NCI-H146 treated with DMSO at 0.1 percent for 48 hours (cell line): ENCODE data around the gene CLIP3.
"Not testable (repeated sequence)": the region's sequence is repeated elsewhere in the genome, so short reads cannot be mapped to it uniquely, and the experiment has no call there.

ENCODE experiments used
- DNase-seq: peaks from one replicate; lab custom pipeline; 2025; ENCODE audit not compliant: unreplicated experiment; lab: John Stamatoyannopoulos, UW

Gene CLIP3

DNA sequence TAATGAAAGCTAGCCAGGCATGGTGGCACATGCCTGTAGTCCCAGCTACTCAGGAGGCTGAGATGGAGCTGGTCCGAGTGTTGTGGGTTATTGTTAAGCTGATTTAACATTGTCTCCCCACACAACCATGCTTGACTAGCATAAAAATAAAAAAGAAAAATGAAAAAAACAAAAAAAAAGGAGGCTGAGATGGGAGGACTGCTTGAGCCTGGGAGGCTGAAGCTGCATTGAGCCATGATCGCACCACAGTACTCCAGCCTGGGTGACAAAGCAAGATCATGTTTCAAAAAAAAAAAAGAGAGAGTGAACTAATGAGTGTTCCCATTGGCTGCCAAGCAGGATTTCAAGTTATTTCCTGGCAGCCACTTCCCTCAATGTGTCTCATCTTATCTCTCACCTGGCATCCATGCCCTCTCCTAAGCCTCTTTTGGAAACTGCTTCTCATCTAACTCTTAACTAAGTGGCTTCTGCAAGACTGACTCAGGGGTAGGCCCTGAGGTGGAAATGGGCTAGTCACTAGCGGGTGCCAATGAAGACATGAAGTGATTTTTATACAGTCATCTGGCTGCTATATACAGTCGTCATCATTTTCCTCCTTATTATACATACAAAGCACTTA is 16.5 kb upstream of the CLIP3 start:
- no peak for DNase-seq

DNA sequence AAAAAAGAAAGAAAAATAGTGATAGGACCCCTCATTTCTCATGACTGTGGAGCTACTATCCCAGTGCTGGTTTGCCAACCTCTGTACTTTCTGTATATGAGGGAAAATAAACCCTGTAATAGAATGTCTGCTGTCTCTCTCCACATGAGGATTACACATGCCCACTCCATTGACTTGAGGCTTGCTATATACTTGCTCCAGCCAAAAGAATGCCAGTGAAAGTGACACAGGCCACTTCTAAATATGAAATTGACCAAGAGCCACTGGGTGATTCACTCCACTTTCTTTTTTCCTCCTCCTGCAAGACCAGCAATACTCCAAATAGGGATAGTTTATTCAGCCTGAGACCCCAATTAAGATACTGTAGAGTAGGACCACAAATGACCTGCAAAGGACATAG is 15.2 kb upstream of the CLIP3 start:
- no peak for DNase-seq

DNA sequence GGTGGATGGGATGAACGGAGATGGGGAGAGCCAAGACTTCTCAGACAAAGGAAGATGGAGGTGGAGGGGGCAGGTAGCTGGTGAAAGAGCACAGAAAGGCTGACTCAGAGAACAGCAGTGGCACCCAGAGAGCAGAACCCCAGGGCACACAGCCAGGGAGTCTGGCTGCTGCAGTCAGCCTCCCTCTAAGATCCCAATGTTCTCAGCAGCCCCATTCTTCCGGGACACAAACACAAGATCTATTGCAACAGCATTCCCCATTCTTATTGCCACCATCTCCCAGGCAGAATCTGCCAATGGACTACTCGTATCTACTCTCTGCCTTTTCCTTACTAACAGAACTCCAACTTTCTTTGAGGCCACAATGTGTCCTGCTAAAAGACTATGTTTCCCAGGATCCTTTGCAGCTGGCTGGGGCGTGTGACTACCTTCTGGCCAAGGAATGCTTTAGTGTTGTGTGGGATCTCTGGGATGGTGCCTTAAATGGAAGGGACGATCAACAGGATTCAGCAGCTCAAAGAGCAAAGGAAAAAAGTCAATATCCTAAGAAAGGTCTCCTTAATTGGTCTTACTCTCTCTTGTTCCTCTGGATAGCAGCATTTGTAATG is 13.9 kb upstream of the CLIP3 start:
- DNase-seq, result no peak

DNA sequence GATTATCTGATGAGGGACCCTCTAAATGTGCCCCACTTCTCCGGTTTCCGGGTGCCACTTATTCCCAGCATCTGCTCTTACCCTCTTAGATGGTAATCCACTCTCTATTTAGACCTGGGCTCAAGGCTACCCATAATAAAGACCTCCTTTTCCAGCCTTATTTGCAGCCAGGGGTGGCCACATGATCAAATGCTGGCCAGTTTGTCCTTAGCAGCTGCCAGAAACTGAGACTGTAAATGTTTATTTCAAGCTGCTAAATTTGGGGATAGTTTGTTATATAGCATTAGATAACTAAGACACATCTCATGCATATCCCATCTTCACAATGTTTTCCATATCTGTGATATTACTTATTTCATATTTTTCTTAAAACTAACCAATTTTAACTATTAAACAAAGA is 11.3 kb upstream of the CLIP3 start:
- DNase-seq, result no peak

DNA sequence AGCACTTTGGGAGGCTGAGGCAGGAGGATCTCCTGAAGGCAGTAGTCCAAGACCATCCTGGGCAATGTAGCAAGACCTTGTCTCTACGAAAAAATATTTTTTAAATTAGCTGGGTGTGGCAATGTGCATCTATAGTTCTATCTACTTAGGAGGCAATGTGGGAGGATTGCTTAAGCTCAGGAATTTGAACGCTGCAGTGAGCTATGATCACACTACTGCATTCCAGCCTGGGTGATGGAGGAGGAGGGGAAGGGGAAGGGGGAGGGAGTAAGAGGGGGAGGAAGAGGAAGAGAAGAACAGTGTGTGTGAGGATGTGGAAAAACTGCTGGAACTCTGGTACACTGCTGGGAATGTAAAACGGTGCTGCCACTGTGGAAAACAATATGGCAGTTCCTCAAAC is 9.2 kb upstream of the CLIP3 start:
- DNase-seq, result no peak

DNA sequence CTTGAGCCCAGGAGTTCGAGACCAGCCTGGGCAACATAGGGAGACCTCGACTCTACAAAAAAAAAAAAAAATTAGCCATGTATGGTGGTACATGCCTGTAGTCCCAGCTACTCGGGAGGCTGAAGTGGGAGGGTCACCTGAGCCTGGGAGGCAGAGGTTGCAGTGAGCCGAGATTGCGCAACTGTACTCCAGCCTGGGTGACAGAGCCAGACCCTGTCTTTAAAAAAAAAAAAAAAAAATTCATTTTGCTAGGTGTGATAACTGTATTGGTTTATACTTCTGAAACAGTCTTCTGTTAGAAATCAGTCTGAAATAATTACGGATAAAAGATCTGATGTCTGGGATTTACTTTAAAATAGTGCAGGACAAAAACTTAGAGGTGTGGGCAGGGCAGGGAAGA is 8.4 kb upstream of the CLIP3 start:
- not testable (repeated sequence) for DNase-seq

DNA sequence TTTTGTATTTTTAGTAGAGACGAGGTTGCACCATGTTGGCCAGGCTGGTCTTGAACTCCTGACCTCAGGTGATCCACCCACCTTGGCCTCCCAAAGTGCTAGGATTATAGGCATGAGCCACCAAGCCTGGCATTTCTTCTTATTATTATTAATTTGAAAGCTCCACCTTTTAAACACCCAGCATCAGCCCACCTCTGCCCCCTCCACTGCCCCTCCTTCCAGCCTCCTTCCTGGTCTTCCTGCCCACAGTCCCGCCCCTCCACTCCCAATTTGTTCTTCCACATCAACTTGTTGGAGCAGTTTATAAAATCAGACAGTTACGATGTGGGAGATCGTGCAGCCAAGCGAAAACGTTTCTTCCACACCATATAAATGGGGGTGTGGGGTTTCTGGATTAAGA is 7.8 kb upstream of the CLIP3 start:
- DNase-seq, result no peak

DNA sequence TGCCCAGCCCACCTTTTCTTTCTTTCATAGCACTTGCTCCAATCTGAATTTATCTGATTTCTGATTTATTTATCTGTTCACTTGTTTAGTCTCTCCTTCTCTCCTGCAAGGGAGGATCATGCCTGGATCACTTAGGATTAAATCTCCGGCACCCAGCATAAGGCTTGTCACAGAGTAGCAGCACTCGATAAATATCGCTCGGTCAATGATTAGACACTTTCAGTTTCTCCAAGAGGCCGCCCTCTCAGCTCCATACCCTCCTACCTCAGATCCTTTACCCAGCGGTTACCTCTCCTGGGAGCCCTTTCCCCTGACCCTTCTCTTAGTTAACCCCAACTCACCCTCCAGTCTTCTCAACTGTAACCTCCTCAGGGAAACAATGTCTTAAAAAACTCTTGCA is 1.4 kb downstream of the CLIP3 start:
- DNase-seq, result no peak

DNA sequence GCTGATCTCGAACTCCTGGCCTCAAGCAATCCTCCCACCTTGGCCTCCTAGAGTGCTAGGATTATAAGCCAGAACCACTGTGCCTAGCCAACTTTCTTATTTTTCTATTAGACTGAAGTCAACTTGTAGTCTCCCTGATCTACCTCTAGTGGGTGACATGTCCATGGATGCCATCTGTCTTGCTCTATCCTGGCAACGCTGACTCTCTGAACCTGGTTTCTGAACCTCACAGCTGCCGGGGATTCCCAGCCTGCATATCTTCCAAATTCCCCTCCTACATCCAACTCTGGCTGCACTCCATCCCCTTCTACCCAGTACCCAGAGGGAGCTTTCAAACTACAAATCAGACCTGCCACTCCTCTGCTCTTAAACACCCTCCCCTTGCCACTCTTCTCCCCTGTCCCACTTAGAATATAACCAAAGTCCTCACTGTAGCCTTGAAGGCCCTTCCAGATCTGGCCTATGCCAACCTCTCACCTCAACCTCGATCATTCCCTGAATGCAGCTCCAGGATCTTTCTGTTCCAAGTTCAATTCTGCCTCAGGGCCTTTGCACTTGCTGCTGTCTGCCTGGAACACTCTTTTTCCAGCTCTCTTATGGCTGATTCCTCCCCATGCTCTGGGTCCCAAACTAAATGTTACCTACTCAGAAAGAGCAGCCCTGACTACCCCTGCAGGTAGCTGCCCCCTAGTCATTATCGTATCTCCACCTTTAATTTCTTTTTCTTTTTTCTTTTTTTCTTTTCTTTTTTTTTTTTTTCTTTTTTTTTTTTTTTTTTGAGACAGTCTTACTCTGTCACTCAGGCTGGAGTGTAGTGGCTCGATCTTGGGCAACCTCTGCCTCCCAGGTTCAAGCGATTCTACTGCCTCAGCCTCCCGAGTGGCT is 2.2 kb downstream of the CLIP3 start:
- no peak for DNase-seq

DNA sequence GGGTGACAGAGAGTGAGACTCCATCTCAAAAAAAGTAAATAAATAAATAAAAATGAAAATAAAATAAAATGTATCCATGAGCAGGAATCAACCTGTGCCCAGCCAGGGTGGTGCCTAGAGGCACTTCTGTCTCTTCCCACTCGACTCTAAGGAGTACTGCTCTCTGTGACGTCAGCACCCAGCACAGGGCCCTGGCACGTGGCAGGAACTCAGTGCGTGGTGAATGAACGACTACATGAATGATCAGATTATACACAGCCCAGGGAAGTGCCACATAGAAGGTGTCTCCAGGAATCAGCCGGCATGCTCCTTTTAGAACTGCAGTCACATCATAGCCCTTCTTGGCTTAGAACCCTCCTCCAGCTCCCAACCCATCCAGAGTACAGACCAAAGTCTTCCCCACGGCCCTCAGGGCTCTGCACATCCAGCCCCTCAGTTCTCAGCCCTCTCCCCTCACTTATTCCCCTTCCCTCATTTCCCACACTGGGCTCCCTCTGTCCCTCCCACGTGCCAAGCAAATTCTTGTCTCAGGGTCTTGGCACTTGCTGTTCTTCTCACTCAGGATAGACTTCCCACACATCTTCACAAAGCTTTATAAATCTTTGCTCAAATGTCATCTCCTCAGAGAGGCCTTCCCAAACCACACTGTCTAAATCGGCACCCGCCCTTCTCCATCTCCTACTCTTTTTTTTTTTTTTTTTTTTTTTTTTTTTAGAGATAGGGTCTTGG is 4.2 kb downstream of the CLIP3 start:
- no peak for DNase-seq

DNA sequence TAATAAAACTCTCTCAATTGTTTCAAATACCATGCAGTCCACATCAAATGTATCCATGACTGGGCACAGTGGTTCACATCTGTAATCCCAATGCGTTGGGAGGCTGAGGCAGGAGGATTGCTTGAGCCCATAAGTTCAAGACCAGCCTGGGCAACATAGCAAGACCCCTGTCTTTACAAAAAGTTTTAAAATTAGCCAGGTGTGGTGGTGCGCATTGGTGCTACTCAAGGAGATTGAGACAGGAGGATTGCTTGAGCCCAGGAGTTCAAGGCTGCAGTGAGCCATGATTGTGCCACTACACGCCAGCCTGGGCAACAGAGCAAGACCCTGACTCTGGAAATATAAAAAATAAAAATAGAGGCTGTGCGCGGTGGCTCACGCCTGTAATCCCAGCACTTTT is 5.0 kb downstream of the CLIP3 start:
- no peak for DNase-seq

DNA sequence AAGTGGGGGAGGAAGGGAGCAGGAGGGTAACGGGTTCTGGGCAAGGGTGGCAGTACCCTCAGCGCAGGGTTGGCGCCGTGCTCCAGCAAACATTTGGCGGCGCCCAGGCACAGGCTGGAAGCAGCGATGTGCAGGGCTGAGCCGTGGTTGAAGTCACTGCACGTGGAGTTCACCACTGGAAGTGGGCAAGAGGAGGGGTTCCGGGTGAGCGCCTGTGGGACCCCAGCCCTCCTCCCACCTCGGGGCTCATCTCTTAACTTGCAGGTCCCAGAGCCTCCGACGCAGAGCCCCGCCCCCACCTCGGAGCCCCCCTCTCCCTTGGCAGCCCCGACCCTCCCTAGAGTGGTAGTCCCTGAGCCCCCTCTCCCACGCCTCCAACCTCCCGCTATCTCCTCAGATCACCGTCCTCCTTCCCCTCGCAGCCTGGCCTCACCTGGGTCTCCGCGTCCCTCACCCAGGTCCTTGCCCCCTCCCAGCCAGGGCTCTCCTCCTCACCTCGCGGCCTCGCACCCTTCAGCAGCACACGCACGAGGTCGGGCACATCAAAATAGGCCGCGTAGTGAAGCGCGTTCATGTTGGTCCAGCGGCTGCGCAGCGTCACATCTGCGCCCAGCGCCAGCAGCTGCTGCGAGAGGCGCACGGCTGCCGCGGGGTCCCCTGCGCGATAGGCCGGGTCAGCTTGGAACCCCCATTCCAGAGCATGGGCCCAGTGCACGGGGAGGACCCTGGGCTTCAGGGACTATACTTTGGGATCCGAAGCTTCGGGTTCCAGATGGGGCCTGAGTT is 6.4 kb downstream of the CLIP3 start:
- no peak for DNase-seq

DNA sequence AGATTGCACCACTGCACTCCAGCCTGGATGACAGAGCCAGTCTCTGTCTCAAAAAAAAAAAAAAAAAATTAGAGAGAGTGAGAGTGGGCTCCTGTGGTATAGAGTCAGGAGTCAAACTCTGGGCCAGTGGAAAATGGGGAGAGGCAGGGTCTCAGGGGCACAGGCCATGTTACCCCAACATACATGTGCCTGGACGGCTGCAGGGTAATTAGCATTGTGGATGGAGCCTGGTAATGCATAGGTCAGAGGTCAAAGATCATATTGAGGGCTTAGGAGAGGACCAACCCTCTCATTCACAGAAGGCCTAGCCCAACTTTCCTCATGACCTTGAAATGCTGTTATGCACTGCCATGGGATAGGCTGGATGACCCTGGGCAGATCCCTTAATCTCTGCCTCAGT is 7.1 kb downstream of the CLIP3 start:
- DNase-seq, result no peak

DNA sequence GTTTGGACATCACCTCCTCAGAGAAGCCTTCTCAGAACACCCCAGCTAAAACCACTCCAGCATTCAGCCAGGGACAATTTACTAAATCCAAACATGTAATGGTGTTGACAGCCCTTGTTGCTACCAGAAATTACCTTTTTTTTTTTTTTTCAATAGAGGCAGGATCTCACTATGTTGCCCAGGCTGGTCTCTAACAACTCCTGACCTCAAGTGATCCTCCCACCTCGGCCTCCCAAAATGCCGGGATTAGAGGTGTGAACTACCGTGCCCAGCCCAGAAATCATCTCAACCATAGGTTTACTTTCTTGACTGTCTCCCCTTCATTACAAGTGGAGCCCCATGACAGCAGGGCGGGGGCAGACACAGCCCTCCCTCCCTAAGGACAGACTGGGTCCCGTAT is 9.2 kb downstream of the CLIP3 start:
- DNase-seq, result no peak

DNA sequence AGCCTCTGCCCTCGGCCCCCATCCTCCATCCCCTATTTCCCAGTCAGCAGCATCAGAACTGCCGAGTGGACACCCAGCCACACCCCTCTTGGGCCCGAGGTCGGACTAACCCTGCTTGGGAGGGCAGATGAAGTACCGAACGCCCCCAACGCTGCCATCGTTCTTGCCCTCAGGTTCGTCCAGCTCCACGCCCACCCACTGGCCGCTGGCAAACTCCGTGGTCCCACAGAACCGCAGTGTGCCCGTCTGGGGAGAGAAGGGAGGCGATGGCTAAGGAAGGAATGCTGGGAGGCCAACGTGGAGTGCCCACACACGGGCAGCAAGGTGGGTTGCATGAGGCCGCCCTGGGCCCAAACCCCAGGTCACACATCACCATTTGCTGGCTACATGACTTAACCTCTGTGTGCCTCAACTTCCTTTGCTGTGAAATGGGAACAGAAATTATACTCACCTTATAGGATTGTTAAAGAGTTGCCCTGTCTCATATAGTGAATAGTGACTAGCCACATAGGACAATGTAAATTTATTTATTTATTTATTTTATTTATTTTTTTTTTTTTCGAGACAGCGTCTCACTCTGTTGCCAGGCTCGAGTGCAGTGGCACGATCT is 13.5 kb downstream of the CLIP3 start:
- no peak for DNase-seq

DNA sequence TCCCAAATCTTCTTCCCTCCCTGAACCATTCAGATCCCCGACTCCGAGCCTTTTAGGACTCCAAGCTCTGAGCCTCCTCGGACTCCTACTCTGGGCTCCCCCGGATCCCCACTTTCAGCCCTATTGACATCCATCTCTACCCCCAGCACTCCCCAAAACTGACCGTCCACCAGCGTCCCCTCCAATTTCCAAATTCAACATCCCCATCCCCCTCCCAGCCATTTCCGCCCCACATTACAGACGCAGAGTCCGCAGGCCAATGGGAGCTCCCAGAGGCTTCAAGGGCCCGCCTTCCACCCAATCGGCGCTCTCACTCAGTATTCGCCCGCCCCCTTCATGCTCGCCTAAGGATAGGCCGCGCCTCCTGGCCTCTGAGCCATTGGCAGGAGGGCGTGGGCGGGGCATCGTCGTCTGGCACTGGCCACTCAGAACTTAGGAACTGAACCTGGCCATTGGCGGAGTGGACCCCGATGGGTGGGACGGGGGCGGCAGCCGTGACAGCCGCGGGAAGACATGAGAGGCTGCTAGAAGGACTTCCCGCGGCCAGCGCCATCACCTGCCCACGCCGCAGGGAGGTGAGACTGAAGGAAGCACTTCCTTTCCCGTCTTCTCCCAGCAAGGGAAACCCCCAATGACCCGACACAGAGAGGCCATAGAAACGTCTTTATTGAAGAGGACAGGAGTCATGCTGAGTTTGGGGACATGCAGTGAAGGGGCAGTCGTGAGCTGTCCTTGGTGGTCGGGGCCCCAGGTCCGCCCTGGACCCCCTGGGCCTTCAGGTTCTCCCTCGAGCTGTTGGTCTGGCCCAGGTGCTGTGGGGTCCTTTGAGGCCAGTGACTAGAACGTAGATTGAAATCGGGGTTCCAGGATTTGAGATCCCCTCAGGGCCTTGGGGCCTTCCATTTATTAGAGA is 18.4 kb downstream of the CLIP3 start, which contains the start of gene ALKBH6:
TSS of gene ALKBH6 (minus strand) at position 202 of the 913 bp plus-strand sequence. CDS start 816 bp downstream, outside the sequence.
- DNase-seq, result peak; percentile 100

DNA sequence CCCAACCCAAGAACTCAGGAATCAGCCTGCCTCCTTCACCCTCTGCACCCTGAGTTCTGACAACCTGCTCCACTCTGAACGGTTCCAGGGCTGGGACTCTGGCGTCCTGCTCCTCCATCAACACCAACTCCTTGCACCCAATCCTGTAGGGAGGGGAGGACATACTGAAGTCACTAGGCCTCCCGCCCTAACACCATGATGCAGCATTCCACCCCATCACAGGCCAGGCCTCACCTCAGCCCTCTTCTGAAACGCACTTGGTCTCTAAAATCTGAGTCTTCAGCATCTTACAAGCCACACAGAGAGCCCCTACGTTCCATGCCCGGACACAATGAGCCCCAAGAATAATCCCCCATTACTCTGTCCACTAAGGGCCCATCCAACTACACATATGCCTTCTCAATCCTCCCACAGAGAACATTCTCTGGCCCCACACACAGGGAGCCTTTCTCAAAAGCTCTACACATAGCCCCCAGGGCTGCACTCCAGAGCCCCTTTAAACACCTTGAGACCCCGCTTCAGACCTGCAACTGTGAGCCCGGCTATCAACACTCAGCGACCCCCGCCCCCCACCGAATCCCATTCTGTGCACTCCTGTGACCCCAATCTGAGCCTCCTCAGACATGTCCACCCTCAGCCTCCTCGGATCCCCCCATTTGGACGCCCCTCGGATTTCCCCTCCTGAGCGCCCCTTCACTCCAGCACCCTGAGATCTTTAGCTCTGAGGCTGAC is 19.2 kb downstream of the CLIP3 start:
- no peak for DNase-seq

DNA sequence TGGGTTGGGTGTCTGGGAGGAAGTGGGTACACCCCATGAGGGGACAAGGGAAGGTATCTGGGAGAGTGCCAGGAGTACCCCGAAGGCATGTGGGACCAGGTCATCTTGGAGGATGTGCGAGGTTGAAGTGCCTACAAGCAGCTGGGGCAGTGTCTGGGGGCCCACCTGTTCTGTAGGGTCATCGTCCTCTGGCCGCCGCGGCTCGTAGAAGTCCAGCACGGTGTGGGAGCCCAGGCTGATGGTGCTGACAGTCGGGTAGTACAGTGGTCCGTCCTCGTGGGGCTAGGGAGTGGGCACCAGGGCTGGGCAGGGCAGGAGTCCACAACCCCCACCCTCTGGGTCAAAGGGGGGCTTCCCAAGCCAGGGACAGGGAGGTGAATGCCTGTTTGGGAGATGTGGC is 22.3 kb downstream of the CLIP3 start:
- no peak for DNase-seq
